Measurements from ENCODE around the gene PFKM. TPM values are rescaled to one million over a fixed set of nuclear protein-coding genes. Genes with fewer than 3 reads are reported as not detected.

The PFKM gene
- total RNA-seq, 1 donor from 2014 or later, result 60.9 TPM

DNA sequence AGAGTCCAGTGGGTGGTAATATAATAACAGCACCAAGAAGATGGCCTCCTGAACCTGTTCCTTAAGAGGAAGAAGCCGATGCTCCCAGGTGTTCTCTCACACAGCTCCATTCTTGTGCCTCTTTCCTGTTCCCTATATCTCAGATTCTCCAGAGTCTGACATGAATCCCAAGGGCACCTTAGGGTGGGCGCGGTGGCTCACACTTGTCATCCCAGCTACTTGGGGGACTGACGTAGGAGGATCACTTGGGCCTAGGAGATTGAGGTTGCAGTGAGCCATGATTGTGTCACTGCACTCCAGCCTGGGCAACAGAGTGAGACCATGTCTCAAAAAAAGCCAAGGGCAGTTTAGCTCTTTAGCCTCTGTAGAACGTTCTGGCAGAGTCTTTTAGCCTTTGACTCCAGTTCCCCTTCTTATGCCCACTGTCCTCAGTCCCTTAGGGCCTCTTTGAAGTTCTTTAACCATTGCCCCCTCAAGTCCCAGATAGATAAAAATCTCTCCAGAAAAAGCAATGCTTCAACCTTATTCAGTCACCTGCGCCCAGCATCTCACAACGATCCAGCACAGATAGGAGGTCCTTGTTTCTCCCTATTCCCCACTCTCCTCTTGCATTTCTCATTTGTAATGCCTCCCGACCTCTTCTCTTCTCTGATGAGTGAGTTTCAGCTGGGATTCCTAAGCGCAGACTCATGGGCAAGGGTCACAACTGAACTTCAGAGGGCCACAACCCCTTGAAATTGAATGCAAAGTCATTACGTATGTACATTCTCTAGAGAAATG, 68.9 kb downstream of the PFKM start:
- Mint-ChIP-seq H3K9me3 (ENCODE audit: low read depth) (no peaks in the 10 kb centered on the region), H3K36me3 (ENCODE audit: low read depth) (no peaks in the 10 kb centered on the region), H3K4me1 (ENCODE audit: low read depth) (peaks cover 7% of the 10 kb centered on the region), H3K27me3 (ENCODE audit: low read depth) (peaks cover 36% of the 10 kb centered on the region), H3K4me3 (ENCODE audit: unreplicated experiment) (no peak overlapping the region), H3K27ac (ENCODE audit: unreplicated experiment) (no peak overlapping the region)
- TF ChIP-seq, protein P1, sequence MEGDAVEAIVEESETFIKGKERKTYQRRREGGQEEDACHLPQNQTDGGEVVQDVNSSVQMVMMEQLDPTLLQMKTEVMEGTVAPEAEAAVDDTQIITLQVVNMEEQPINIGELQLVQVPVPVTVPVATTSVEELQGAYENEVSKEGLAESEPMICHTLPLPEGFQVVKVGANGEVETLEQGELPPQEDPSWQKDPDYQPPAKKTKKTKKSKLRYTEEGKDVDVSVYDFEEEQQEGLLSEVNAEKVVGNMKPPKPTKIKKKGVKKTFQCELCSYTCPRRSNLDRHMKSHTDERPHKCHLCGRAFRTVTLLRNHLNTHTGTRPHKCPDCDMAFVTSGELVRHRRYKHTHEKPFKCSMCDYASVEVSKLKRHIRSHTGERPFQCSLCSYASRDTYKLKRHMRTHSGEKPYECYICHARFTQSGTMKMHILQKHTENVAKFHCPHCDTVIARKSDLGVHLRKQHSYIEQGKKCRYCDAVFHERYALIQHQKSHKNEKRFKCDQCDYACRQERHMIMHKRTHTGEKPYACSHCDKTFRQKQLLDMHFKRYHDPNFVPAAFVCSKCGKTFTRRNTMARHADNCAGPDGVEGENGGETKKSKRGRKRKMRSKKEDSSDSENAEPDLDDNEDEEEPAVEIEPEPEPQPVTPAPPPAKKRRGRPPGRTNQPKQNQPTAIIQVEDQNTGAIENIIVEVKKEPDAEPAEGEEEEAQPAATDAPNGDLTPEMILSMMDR (IDR thresholded peaks at IDR 0.05), result no peak
- no peak for DNase-seq (ENCODE audit: low spot score)

- no peak for DNase-seq (ENCODE audit: low spot score)
- Mint-ChIP-seq H3K9me3 (ENCODE audit: low read depth) (no peaks in the 10 kb centered on the region), H3K27me3 (ENCODE audit: low read depth) (peaks cover 39% of the 10 kb centered on the region)
Measured at GRCh38 chr12:48189331-48190125, 70.4 kb downstream of the PFKM start.

DNA sequence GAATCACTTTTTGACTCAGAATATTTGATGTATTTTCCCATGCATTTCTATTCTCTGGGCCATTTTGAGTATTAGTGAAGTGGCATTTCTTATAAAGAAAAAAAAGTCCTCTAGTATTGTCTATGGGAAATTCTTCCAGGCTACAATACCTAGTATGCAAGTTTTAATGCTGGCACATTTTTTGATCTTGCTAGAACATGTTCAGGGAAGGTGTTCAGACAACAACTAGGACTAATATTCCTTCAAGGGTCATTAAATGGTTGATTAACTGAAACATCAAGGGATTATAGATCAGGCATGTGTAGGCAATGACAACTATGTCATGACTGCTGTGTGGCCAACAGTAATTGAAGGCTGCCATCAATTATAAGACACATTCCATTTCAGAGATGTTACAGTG, 71.9 kb downstream of the PFKM start:
- no peak for DNase-seq (ENCODE audit: low spot score)
- no peaks in the 10 kb centered on the region for H3K9me3 Mint-ChIP-seq (ENCODE audit: low read depth)
- peaks cover 5% of the 10 kb centered on the region for H3K4me1 Mint-ChIP-seq (ENCODE audit: low read depth)
- no peak overlapping the region for H3K4me3 Mint-ChIP-seq (ENCODE audit: unreplicated experiment)
- no peak overlapping the region for H3K27ac Mint-ChIP-seq (ENCODE audit: unreplicated experiment)
- TF ChIP-seq, protein P1 (IDR thresholded peaks at IDR 0.05), result no peak
- H3K36me3 Mint-ChIP-seq (ENCODE audit: low read depth), result no peaks in the 10 kb centered on the region
- peaks cover 38% of the 10 kb centered on the region for H3K27me3 Mint-ChIP-seq (ENCODE audit: low read depth)

More at GRCh38 chr12:48189331-48190125, 70.4 kb downstream of the PFKM start:
- Mint-ChIP-seq H3K4me3 (ENCODE audit: unreplicated experiment) (no peak overlapping the region), H3K4me1 (ENCODE audit: low read depth) (peaks cover 7% of the 10 kb centered on the region), H3K36me3 (ENCODE audit: low read depth) (no peaks in the 10 kb centered on the region), H3K27ac (ENCODE audit: unreplicated experiment) (no peak overlapping the region)
- TF ChIP-seq, protein P1 (IDR thresholded peaks at IDR 0.05), result peak; percentile 91

GRCh38 chr12:48192861-48193260, 73.7 kb downstream of the PFKM start:
- Mint-ChIP-seq H3K4me3 (ENCODE audit: unreplicated experiment) (no peak overlapping the region), H3K27ac (ENCODE audit: unreplicated experiment) (no peak overlapping the region), H3K27me3 (ENCODE audit: low read depth) (peaks cover 33% of the 10 kb centered on the region), H3K9me3 (ENCODE audit: low read depth) (no peaks in the 10 kb centered on the region), H3K4me1 (ENCODE audit: low read depth) (peaks cover 15% of the 10 kb centered on the region), H3K36me3 (ENCODE audit: low read depth) (no peaks in the 10 kb centered on the region)
- TF ChIP-seq, protein P1 (IDR thresholded peaks at IDR 0.05), result no peak
- DNase-seq (ENCODE audit: low spot score), result no peak

GRCh38 chr12:48193623-48194022, 74.5 kb downstream of the PFKM start:
- Mint-ChIP-seq H3K27me3 (ENCODE audit: low read depth) (peaks cover 29% of the 10 kb centered on the region), H3K4me1 (ENCODE audit: low read depth) (peaks cover 23% of the 10 kb centered on the region), H3K36me3 (ENCODE audit: low read depth) (no peaks in the 10 kb centered on the region), H3K27ac (ENCODE audit: unreplicated experiment) (no peak overlapping the region), H3K9me3 (ENCODE audit: low read depth) (no peaks in the 10 kb centered on the region), H3K4me3 (ENCODE audit: unreplicated experiment) (no peak overlapping the region)
- TF ChIP-seq, protein P1 (IDR thresholded peaks at IDR 0.05), result no peak
- DNase-seq (ENCODE audit: low spot score), result no peak
